Measurements from ENCODE around the gene PLAAT3.
"Not testable (repeated sequence)": the region's sequence is repeated elsewhere in the genome, so short reads cannot be mapped to it uniquely, and the experiment has no call there.

Gene PLAAT3

DNA sequence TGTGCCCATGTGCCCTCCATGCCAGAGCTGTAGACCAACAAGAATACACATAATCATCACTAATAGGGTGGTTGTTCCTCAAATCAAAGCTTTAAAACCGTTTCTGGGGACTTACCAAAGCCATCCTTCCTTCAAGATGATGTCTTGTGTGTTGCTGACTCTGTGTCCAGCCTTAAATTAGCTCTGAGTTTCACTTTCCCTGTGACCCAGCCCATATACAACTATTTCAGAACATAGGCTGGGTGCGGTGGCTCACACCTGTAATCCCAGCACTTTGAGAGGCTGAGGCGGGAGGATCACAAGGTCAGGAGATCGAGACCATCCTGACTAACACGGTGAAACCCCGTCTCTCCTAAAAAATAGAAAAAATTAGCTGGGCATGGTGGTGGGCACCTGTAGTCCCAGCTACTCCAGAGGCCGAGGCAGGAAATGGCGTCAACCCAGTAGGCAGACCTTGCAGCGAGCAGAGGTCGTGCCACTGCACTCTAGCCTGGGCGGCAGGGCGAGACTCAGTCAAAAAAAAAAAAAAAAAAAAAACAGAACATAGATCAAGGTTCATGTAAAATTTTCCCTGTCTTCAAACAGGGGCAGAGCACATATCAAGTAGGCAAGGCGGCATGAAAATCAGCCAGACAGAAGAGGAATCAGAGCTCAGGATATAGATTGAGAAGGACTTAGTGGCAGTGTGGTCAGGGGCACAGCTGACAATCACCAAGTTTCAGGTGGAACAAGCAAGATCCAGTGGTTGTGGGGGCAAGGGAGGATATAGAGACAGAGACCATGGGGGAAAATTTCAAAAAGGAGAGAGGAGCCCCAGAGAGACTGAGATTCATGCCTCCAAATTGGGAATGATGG, 50.8 kb downstream of the PLAAT3 start, which contains the start of gene PLAAT2:
Gene PLAAT2, minus strand, starts transcription at position 179 of the 855 bp plus-strand sequence. Its CDS starts 55 bp downstream, at position 124.
- H3K4me1 Mint-ChIP-seq, result peaks cover 80% of the 10 kb centered on the region
- H3K4me3 Mint-ChIP-seq, result peak within 1 kb of the TSS in 1 of 2 donors; percentile 46
- no peak for DNase-seq

DNA sequence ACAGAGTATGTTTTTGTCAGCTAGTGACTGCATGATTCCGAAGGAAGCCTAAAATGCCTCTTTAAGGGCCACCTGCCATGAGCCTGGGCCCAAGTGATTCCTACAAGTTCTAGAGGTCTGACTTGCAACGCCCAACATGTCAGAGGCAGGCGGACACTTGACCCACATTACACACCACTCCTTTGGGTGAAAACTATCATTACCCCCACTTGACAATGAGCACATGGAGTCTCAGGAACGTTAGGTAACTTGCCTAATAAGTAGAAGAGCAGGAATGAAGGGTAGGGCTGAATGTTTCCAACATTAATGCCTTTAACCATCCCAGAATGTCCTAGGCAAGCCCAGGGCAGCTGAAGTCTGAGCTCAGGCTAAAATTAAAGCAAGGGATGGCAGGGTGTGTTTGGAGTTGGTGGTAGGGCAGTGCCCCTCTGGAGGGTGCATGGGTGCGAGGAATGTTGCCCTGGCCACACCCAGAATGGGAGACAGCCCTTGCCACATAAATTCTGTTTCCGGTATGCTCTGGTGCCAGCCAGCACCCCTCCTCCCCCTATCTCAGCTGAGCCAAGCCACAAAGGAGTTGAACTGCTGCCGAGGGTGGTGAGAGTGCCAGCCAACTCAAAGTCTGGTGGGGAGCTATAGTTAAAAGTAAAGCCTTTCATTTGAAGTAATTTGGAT, 53.6 kb downstream of the PLAAT3 start:
- peaks cover 70% of the 10 kb centered on the region for H3K4me1 Mint-ChIP-seq
- H3K27ac Mint-ChIP-seq, result peak overlapping the region in 1 of 2 donors; percentile 75
- DNase-seq (no peak), ATAC-seq (no peak)
- H3K4me3 Mint-ChIP-seq, result peak overlapping the region in 1 of 2 donors; percentile 10
- H3K9me3 Mint-ChIP-seq, result no peaks in the 10 kb centered on the region
- H3K27me3 Mint-ChIP-seq, result no peaks in the 10 kb centered on the region

More for the DNA sequence above, 50.8 kb downstream of the PLAAT3 start, which contains the start of gene PLAAT2:
- Mint-ChIP-seq H3K9me3 (no peaks in the 10 kb centered on the region), H3K27ac (peak within 1 kb of the TSS in 1 of 2 donors; percentile 40), H3K27me3 (no peaks in the 10 kb centered on the region)
- ATAC-seq, result peak; percentile 5

DNA sequence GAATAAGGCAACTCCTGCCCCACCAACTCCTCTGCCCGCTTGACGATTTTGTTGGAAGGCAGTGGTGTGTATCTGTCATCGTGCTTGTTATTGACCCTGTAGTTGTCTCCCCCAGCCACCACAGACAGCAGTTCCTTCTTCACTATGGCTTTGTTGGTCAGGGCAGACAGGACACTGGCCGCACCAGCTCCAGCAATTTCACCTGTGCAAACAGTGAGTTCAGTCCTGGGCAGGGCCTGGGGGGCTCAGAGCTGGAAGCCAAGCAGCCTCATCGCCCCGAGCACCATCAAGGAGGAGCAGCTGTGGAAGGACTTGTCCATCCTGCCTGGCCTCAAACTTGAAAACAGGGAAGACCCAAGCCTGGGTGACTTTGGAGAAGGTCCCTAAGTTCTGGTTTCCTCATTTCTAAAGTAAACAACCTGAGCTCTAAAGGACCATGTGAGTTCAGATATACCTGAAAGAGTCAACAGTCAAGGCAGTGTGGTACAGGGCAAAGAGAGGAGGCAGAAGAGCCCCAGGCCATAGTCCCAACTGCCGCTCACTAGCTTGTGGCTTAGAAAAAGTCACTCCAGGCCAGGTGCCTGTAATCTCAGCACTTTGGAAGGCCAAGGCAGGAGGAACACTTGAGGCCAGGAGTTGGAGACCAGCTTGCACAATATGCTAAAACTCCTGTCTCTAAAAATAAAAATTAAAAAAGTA, 55.6 kb downstream of the PLAAT3 start:
- DNase-seq (no peak), ATAC-seq (no peak)
- H3K9me3 Mint-ChIP-seq, result no peaks in the 10 kb centered on the region
- H3K4me1 Mint-ChIP-seq, result peaks cover 71% of the 10 kb centered on the region
- no peaks in the 10 kb centered on the region for H3K27me3 Mint-ChIP-seq
- no peak overlapping the region for H3K4me3 Mint-ChIP-seq
- H3K27ac Mint-ChIP-seq, result no peak overlapping the region

DNA sequence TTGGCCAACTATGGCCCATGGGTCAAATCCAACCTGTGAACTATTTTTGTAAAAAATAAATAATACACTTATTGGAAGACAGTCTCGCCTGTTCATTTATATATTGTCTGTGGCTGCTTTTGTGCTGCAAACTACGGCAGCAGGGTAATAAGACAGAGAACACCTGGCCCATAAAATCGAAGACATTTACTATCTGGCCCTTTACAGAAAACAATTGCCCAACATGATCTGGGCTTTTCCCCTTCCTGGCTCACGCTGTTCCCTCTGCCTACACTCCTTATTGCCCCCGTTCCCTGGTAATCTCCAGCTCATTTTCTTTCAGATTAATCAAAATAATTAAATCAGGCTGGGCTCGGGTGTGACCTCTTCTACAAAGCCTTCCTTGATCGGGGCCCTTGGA, 56.7 kb downstream of the PLAAT3 start:
- DNase-seq (no peak), ATAC-seq (no peak)
- no peak overlapping the region for H3K4me3 Mint-ChIP-seq
- peaks cover 71% of the 10 kb centered on the region for H3K4me1 Mint-ChIP-seq
- no peaks in the 10 kb centered on the region for H3K27me3 Mint-ChIP-seq
- no peaks in the 10 kb centered on the region for H3K9me3 Mint-ChIP-seq
- H3K27ac Mint-ChIP-seq, result no peak overlapping the region

DNA sequence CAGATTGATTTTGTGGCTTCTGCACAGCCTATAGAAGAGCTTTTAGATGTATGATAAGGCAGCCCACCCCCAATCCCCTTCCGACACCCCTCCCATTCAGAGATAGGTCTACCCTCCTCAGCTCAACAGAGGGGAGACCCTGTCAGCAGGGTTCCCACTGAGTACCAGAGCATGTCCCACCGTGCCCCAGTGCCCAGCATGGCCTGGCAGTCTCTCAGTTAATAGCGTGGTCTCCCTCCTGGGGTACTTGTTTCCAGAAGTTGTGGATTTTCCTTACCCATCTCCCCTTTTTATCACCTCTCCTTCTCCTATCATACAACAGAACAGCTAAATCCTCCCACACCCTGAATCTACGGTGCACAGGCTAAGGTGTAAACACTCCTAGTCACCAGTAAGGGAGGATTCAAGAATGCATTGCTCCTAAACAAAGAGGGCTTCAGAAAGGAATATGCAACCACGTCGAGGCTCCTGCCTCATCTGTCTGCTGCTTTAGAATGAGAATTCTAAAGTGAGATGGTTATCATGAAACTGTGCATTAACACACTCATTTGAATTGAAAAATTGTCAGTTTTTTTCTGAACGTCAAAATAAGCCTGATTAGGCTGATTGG, 57.7 kb downstream of the PLAAT3 start:
- Mint-ChIP-seq H3K9me3 (no peaks in the 10 kb centered on the region), H3K27me3 (no peaks in the 10 kb centered on the region), H3K4me1 (peaks cover 76% of the 10 kb centered on the region), H3K4me3 (no peak overlapping the region), H3K27ac (no peak overlapping the region)
- DNase-seq (no peak), ATAC-seq (no peak)

DNA sequence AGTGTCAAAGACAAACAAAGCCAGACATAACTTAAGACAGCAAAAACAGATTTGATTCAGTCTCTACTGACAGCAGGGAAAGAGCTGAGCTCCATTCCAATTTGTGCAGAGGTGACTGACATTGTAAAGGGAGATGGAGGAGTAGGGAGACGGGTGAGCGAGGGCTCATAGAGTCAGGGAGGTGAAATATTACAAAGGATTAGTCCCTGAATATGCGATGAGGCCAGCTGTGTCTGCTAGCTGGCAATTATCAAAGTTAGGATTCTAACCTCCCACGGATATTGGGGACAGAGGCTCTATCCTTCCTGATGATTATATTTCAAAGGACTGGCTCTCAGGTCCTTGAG, 59.4 kb downstream of the PLAAT3 start:
- Mint-ChIP-seq H3K9me3 (no peaks in the 10 kb centered on the region), H3K4me3 (no peak overlapping the region), H3K27ac (peak overlapping the region in 1 of 2 donors; percentile 23), H3K4me1 (peaks cover 72% of the 10 kb centered on the region), H3K27me3 (no peaks in the 10 kb centered on the region)
- DNase-seq (no peak), ATAC-seq (no peak)

DNA sequence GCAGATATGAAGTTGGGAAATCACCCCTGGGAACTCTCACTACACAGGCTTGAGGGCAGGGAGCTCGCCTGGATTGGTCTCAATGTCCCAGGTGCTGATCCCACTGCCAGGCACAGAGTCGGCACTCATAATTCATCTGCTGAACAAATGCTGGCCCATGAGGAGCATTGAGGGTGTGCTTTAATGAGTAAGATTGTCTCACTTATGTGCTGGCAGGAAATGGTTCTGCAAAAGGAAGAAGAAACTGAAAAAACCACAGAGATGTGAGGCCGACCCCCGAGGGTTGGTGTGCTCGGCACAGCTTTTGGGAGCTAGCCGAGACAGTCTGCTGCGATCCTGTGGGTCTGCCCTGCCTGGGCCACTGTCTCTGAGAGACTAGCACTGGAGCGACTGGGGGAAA, 60.5 kb downstream of the PLAAT3 start:
- peaks cover 75% of the 10 kb centered on the region for H3K4me1 Mint-ChIP-seq
- peak; percentile 53 to 63 for DNase-seq

DNA sequence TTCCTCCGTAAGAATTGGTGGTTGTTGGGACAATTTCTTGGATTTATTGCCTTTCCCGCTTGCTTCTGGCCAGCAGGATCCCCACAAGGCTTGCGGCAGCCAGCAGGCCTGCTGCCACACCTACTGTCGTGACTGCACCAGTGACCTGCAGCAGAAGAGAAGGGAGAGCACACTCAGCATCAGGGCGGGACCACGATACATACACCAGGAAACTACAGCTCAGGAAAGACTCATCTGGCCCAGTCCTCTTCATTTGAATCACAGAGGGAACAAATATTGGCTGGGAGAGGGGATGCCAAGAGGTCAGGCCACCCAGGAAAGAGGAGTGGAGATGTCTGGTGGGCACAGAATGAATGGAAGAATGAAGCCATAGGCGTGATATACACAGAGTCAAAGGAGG, 61.3 kb downstream of the PLAAT3 start:
- no peaks in the 10 kb centered on the region for H3K9me3 Mint-ChIP-seq
- no peak for ATAC-seq
- H3K4me3 Mint-ChIP-seq, result peak overlapping the region; percentile 84 to 86
- peaks cover 68% of the 10 kb centered on the region for H3K4me1 Mint-ChIP-seq
- no peaks in the 10 kb centered on the region for H3K27me3 Mint-ChIP-seq
- H3K27ac Mint-ChIP-seq, result peak overlapping the region; percentile 4 to 59
- DNase-seq, result no peak

More for the DNA sequence above, 60.5 kb downstream of the PLAAT3 start:
- peak overlapping the region; percentile 93 to 95 for H3K27ac Mint-ChIP-seq
- peak; percentile 85 for ATAC-seq
- H3K9me3 Mint-ChIP-seq, result no peaks in the 10 kb centered on the region
- peak overlapping the region; percentile 77 to 84 for H3K4me3 Mint-ChIP-seq
- no peaks in the 10 kb centered on the region for H3K27me3 Mint-ChIP-seq

DNA sequence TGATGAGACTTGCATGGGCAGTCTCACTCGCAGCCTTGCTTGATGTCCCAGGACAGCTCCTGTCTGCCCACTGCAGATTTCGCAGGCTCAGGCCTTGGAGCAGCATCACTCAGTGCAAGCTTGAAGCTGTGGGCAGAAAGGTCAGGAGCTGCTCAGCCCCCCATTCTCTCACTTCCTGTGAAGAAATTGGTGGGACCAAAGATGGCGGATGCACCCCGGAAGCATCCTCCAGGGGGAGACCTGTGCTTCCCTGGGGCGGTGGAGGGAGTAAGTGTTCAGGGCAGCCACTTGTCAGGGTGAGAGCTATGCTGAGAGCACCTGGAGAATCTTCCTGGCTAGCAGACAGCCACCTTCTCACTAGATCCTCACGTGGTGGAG, 62.4 kb downstream of the PLAAT3 start:
- H3K27me3 Mint-ChIP-seq, result no peaks in the 10 kb centered on the region
- peak overlapping the region; percentile 92 to 95 for H3K27ac Mint-ChIP-seq
- peaks cover 68% of the 10 kb centered on the region for H3K4me1 Mint-ChIP-seq
- peak overlapping the region; percentile 84 to 86 for H3K4me3 Mint-ChIP-seq
- ATAC-seq (peak; percentile 49), DNase-seq (peak; percentile 47 to 54)
- no peaks in the 10 kb centered on the region for H3K9me3 Mint-ChIP-seq

DNA sequence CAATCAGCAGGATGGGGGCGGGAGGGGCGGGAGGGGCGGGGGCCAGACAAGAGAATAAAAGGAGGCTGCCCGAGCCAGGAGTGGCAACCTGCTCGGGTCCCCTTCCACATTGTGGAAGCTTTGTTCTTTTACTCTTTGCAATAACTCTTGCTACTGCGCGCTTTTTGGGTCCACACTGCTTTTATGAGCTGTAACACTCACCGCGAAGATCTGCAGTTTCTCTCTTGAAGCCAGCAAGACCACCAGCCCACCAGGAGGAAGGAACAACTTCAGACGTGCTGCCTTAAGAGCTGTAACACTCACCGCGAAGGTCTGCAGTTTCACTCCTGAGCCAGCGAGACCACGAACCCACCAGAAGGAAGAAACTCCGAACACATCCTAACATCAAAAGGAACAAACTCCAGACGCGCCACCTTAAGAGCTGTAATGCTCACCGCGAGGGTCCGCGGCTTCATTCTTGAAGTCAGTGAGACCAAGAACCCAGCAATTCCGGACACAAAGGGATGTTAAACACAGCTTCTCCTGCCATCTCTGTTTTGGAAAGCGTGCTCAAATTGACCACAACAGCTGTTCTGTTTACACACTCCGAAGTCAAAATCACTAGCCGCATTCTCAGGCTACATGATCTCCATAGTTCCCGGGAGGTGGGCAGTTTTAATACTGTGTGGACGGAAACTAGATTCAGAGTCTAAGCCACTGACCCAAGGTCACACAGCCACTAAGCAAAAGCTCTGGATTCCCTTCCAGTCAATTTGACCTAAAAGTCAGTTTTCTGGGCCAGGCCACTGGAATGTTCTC, 62.9 kb downstream of the PLAAT3 start:
- DNase-seq, result peak; percentile 65 to 69
- peak; percentile 44 for ATAC-seq
- no peaks in the 10 kb centered on the region for H3K9me3 Mint-ChIP-seq
- H3K27me3 Mint-ChIP-seq, result no peaks in the 10 kb centered on the region
- H3K4me1 Mint-ChIP-seq, result peaks cover 63% of the 10 kb centered on the region
- H3K4me3 Mint-ChIP-seq, result peak overlapping the region; percentile 84 to 86
- peak overlapping the region; percentile 92 to 95 for H3K27ac Mint-ChIP-seq

DNA sequence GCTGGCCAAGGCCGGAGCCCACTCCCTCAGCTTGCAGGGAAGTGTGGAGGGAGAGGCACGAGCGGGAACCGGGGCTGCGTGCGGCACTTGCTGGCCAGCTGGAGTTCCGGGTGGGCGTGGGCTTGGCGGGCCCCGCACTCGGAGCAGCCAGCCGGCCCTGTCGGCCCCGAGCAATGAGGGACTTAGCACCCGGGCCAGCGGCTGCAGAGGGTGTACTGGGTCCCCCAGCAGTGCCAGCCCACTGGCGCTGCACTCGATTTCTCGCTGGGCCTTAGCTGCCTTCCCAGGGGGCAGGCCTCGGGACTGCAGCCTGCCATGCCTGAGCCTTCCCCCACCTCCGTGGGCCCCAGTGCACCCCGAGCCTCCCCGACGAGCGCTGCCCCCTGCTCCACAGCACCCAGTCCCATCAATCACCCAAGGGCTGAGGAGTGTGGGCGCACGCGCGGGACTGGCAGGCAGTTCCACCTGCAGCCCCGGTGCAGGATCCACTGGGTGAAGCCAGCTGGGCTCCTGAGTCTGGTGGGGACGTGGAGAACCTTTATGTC, 64.0 kb downstream of the PLAAT3 start:
- not testable (repeated sequence) for H3K9me3 Mint-ChIP-seq, DNase-seq, H3K27me3 Mint-ChIP-seq, ATAC-seq
- Mint-ChIP-seq H3K4me1 (peaks cover 53% of the 10 kb centered on the region), H3K27ac (peak overlapping the region in 1 of 2 donors; percentile 45), H3K4me3 (peak overlapping the region in 1 of 2 donors; percentile 86)

DNA sequence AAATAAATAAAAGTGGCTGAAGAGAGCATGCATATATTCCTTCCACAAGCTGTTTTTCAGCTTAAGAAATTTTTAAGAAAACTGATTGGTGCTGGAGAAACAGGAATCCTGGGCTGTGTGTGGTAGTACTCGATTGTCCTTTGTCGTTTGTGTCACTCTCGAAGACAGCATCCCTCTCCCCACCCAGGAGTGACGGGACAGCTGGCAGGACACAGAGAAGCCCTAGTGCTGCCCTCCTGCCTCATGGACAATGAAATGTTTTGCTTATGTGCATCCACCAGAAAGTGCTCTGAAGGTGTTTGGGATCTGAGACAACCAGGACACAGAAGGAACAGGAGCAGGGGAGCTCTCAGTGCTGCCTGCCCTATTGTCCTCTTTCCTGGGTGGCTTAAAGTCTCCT, 64.8 kb downstream of the PLAAT3 start:
- no peaks in the 10 kb centered on the region for H3K9me3 Mint-ChIP-seq
- no peaks in the 10 kb centered on the region for H3K27me3 Mint-ChIP-seq
- DNase-seq (no peak), ATAC-seq (no peak)
- H3K4me1 Mint-ChIP-seq, result peaks cover 50% of the 10 kb centered on the region
- no peak overlapping the region for H3K27ac Mint-ChIP-seq
- peak overlapping the region in 1 of 2 donors; percentile 8 for H3K4me3 Mint-ChIP-seq

DNA sequence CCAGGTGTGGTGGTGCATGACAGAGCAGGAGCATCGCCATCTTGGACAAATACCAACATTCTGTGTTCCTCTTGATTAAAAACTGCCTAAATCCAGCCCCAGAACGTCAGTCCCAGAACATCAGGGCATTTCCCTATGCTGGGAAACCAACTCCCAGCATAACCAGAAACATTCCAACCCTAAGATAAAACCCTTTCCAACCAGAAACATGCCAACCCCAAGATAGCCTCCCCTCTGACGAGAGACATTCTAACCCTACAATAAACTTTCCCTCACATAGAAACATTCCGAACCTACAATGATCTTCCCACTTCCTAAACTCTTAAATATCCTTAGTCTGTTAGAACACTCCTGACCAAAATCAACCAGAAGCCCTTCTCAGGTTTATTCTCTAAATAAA, 66.1 kb downstream of the PLAAT3 start:
- DNase-seq (no peak), ATAC-seq (no peak)
- peaks cover 40% of the 10 kb centered on the region for H3K4me1 Mint-ChIP-seq
- no peak overlapping the region for H3K4me3 Mint-ChIP-seq
- no peaks in the 10 kb centered on the region for H3K27me3 Mint-ChIP-seq
- H3K9me3 Mint-ChIP-seq, result no peaks in the 10 kb centered on the region
- H3K27ac Mint-ChIP-seq, result no peak overlapping the region

DNA sequence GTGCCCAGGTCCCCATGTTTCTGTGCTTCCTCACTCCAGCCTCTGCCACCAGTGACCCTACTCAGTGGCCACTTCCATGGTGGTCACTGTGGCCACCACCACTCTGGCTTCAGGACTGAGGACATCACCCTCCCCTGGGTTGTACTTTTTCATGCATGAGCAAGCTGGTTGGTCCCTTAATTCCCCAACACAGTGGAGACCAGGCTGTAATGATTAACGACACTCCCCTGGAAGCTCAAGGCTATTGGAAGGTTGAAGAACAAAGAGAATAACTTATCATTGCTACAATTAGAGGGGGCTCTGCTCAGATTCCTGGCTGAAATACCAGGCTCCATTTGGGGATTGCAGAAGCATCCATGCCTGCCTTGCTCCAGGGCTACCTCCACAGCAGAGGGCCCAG, 67.2 kb downstream of the PLAAT3 start:
- ATAC-seq, result no peak
- no peak for DNase-seq
- no peak overlapping the region for H3K27ac Mint-ChIP-seq
- peaks cover 34% of the 10 kb centered on the region for H3K4me1 Mint-ChIP-seq
- no peak overlapping the region for H3K4me3 Mint-ChIP-seq
- H3K27me3 Mint-ChIP-seq, result no peaks in the 10 kb centered on the region
- H3K9me3 Mint-ChIP-seq, result no peaks in the 10 kb centered on the region
